Activated T-cell treated with anti-CD3 and anti-CD28 coated beads, Interleukin-2, amount 50 U/mL, for 4 hours (primary cell): ENCODE data around the gene RRP1. TPM values are rescaled to one million over a fixed set of nuclear protein-coding genes. Genes with fewer than 3 reads are reported as not detected.

ENCODE experiments used
- ATAC-seq, 2 donors: fragments of 200-7000 bp; cut with Tn5 transposase; one replicate each; pipeline ENCODE4 v1.10.0; 2021
- DNase-seq: peaks from one replicate; pipeline ENCODE4 v3.0.0-alpha.2; 2020
- H3K27me3 Mint-ChIP-seq: one replicate; pipeline ENCODE4 v1.8.0; 2021; ENCODE audit warnings: low read depth, mixed read lengths
- H3K36me3 Mint-ChIP-seq: one replicate; pipeline ENCODE4 v1.8.0; 2022; ENCODE audit warnings: mixed read lengths; ENCODE audit not compliant: insufficient read depth
- H3K4me1 Mint-ChIP-seq: one replicate; pipeline ENCODE4 v1.8.0; 2021; ENCODE audit warnings: low read depth, mixed read lengths
- H3K4me3 Mint-ChIP-seq: one replicate; pipeline ENCODE4 v1.8.0; 2021; ENCODE audit warnings: mild to moderate bottlenecking, moderate library complexity, mixed read lengths
- H3K9me3 Mint-ChIP-seq: one replicate; pipeline ENCODE4 v1.8.0; 2021; ENCODE audit warnings: mixed read lengths
- total RNA-seq, 3 donors: library from RNA; stranded (reverse); gene quantifications; one replicate each; pipeline ENCODE4 v1.2.1, GENCODE V29; 2021

The RRP1 gene
- 100 to 1,000 TPM; 132 to 139 (median 136) TPM for total RNA-seq

DNA sequence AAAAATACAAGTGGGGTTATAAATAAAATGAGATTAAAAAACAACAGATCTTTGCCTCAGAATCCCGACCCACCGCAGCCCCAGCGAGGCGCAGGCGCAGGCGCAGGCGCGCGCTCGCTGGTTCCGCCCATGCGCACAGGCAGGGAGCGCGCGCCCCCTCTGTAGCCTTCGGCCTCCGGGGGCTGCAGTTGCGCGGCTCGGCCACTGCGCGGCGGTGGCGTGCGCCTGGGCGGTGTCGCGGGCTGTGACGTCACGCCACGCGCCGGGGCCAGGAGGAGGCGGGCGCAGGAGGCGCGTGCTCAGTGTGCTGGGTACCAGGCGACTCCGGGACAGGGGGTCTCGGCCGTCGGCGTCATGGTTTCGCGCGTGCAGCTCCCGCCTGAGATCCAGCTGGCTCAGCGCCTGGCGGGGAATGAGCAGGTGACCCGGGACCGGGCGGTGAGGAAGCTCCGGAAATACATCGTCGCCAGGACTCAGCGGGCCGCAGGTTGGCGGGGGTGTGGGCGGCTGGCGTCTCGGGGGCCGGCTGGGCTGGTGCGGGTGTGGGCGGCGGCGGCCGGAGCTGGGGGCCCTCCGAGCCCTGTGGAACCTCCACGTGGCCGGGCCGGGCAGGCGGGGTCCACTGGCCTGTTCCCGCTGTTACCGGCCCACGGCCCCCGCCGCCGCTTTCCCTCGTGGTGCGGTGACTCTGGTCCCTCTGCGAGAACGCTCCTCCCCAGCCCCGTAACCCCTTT, at the start of gene RRP1:
RRP1 (plus strand) TSS at position 302 of the 734 bp plus-strand sequence; CDS start at position 355, 53 bp downstream.
- ATAC-seq (peak; percentile 91 to 92), DNase-seq (peak; percentile 95)
- Mint-ChIP-seq H3K4me1 (peaks cover 24% of the 10 kb centered on the region), H3K27me3 (no peaks in the 10 kb centered on the region), H3K4me3 (peak within 1 kb of the TSS; percentile 98), H3K36me3 (peaks cover 27% of the 10 kb centered on the region), H3K9me3 (no peaks in the 10 kb centered on the region)

DNA sequence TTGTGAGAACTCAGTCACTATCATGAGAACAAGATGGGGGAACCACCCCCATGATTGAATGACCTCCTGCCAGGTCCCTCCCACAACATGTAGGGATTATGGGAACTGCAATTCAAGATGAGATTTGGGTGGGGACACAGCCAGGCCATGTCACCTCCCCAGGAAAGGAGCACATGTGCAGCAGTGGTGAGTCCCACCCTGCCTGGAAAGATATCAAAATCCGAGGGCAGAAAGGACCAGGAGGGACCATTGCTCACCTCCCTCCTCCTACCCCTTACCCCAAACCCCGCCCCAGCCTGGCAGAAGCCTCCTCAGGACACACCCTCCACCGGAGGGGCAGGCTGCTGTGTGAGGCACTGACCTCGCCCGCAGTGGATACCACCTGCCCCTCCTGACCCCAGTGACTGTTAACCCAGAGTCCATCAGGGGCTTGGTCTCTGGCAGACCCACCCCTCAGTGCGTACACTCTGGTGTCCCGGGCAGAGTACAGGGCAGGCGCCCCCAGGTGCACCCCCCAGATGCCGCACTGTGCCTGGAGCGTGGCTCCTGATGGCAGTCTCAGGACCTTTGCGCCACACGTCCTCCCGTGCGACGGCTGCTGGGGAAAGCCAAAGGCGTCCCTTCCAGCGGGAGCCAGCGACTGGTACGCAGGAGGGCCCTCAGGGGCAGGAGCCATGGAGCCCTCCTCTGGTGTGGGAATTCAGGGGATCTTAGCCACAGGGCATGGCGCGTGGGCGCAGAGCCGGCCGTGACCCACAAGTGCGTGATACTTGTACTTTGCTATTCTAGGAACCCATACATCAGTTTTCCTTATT, 49.5 kb upstream of the RRP1 start:
- Mint-ChIP-seq H3K27me3 (no peaks in the 10 kb centered on the region), H3K4me1 (no peaks in the 10 kb centered on the region), H3K4me3 (no peak overlapping the region), H3K36me3 (peaks cover 3% of the 10 kb centered on the region), H3K9me3 (no peaks in the 10 kb centered on the region)
- ATAC-seq = peak in 1 of 2 donors; percentile 38
- no peak for DNase-seq

DNA sequence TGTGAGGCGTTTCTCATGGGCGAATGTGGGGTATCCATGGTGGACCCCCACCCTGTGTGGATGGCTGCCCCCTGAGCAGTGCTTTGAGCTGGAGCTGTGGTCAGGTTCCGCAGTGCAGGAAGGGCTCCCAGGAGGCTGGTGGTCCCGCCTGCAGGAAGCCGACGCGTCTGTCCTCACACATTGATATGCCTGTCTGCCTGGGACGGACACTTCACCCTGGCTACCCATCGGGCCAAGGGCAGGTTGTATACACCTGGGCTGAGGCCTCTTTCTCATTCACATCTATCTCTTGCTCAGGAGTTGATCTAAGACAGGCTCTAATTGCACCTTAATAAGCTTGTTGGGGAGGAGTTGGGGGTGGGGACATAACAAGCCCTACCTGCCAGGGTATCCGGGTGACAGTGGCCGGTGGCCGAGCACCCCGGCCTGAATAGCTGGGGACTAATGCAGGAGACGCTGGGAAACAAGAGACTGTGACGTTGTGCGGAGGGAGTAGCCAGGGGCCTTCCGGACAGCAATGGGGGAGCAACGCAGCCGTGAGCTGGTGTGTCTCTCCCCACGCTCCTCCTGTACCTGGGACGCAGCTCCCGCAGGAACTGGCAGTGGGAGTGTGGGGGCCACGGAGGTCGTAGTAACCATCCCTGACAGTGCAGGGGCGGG, 48.8 kb upstream of the RRP1 start:
- ATAC-seq (peak in 1 of 2 donors; percentile 25), DNase-seq (no peak)
- Mint-ChIP-seq H3K4me3 (no peak overlapping the region), H3K27me3 (no peaks in the 10 kb centered on the region), H3K36me3 (peaks cover 6% of the 10 kb centered on the region), H3K4me1 (no peaks in the 10 kb centered on the region), H3K9me3 (no peaks in the 10 kb centered on the region)

- Mint-ChIP-seq H3K4me3 (no peak overlapping the region), H3K27me3 (no peaks in the 10 kb centered on the region), H3K9me3 (no peaks in the 10 kb centered on the region), H3K36me3 (peaks cover 7% of the 10 kb centered on the region), H3K4me1 (no peaks in the 10 kb centered on the region)
- ATAC-seq (no peak), DNase-seq (no peak)
These were observed 47.8 kb upstream of the RRP1 start for GRCh38 chr21:43741423-43742096.

GRCh38 chr21:43743947-43744346, 45.4 kb upstream of the RRP1 start:
- no peak for DNase-seq
- no peaks in the 10 kb centered on the region for H3K27me3 Mint-ChIP-seq
- H3K9me3 Mint-ChIP-seq = no peaks in the 10 kb centered on the region
- H3K4me3 Mint-ChIP-seq = no peak overlapping the region
- H3K4me1 Mint-ChIP-seq = no peaks in the 10 kb centered on the region
- ATAC-seq = no peak
- peaks cover 13% of the 10 kb centered on the region for H3K36me3 Mint-ChIP-seq

DNA sequence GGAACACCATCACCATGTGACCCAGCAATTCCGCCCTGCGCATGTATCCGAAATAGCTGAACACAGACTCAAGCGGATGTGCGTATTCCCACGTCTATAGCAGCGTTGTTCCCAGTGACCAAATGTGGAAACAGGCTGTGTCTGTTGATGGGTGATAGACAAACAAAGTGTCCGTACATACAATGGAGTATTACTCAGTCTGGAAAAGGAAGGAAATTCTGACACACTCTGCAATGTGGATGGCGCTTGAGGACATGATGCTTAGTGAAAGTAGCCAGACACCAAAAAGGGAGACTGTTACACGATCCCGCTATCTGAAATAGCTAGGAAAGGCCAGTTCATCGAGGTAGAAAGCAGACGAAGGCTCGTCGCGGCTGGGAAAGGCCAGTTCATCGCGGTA, 44.7 kb upstream of the RRP1 start:
- Mint-ChIP-seq H3K36me3 (peaks cover 18% of the 10 kb centered on the region), H3K4me1 (no peaks in the 10 kb centered on the region), H3K27me3 (no peaks in the 10 kb centered on the region), H3K9me3 (no peaks in the 10 kb centered on the region), H3K4me3 (no peak overlapping the region)
- ATAC-seq (no peak), DNase-seq (no peak)

DNA sequence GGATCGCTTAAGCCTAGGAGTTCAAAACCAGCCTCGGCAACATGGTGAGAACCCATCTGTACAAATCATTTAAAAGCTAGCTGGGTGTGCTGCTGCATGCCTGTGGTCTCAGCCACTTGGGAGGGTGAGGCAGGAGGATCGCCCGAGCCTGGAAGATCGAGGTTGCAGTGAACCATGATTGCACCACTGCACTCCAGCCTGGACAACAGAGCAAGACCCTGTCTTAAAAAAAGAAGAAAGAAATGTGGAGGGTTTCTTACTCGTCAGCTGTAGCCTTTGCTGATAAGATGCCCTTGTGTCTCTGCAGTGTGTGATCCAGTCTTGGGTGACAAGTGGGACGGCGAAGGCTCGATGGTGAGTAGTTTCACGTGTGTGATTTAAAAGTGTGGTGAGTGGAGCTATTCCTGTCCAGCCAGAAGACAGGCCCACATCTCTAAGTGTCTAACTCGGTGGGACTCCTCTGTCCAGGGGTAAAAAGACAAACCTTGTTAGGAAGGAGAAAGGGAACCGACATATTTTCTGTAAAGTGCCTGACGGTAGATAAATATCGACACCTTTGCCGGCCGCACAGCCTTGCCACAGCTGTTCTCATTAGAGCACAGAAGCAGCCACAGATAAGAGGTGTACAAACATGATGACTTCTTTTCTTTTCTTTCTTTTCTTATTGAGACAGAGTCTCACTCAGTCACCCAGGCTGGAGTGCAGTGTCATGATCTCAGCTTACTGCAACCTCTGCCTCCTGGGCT, 43.4 kb upstream of the RRP1 start:
- H3K4me1 Mint-ChIP-seq = no peaks in the 10 kb centered on the region
- H3K27me3 Mint-ChIP-seq = no peaks in the 10 kb centered on the region
- no peaks in the 10 kb centered on the region for H3K9me3 Mint-ChIP-seq
- DNase-seq (no peak), ATAC-seq (no peak)
- H3K36me3 Mint-ChIP-seq = peaks cover 22% of the 10 kb centered on the region
- H3K4me3 Mint-ChIP-seq = no peak overlapping the region

DNA sequence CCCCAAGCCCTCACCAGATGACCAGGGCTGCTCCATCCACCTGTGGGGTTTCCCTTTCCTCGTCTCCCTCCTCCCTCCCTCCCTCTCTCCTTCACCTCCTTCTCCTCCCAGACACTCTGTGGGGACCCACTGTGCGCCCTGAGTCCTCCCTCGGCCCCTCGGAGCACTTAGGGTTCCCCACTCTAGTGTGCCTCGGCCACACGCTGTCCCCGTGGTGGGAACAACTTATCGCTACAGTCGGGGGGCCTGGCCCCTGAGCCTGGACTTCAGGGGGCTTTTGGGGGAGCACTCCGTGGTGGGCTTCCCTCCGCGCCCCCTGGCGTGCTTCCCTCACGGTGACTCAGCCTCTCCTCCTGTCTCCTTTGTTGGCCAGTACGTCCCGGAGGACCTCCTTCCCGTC, 40.8 kb upstream of the RRP1 start:
- H3K9me3 Mint-ChIP-seq = no peaks in the 10 kb centered on the region
- peaks cover 23% of the 10 kb centered on the region for H3K36me3 Mint-ChIP-seq
- H3K4me1 Mint-ChIP-seq = no peaks in the 10 kb centered on the region
- DNase-seq (no peak), ATAC-seq (no peak)
- no peaks in the 10 kb centered on the region for H3K27me3 Mint-ChIP-seq
- H3K4me3 Mint-ChIP-seq = no peak overlapping the region

DNA sequence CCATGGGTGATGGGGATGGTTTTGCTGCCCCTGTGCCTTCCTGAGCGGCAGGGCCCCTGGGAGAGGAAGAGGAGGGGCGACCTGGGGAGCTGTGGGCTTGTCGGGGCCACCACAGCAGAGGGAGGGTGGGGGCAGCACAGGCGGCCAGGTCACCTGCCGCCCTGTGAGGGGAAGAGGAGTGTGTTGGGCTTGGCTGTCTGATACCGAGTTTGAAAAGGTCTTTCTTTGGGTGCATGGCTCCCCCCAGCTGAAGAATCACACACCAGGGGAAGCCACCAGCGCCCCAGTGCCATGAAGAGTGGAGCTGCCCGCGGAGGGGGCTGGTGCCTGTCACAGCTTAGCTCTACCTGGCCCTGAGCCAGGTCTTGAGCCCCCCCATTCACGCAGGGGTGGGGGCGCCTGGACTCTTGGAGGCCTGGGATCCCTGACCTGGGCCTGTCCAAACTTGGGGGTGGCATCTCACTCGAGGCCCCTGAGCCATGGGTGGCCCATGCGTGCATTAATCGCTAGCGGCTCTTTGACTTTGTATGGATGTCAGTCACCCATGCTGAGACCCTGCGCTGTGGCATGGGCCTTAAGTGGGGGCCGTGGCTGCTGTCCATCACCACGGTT, 39.6 kb upstream of the RRP1 start:
- no peak for ATAC-seq

DNA sequence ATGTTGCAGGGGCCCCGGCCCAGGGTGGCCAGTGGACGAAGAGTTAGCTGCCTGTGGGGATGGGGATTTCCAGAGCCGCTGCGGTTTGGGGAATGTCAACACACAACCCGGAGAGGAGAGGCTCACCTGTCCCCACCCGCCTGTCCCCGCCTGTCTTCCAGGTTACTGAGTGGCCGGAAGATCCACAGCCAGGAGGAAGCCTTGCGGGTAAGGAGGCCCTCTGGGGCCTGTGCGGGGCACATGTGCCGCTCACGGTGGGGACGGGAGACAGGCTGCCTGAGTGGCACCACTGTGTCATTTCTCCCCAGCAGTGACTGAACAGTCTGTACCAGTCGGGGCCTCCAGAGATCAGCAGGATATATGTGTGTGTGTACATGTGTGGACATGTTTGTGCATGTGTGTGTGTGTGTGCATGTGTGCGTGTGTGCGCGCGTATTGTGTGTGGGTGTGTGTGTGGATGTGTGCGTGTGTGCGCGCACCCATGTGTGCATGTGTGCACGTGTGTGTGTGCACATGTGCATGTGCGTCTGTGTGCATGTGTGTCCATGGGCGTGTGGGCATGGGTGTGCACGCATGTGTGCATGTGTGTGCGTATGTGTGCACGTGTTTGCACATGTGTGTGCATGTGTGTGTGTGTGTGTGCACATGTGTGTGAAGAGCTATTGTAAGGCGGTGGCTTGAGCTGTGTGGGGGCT, 38.9 kb upstream of the RRP1 start:
- no peak for ATAC-seq
- Mint-ChIP-seq H3K36me3 (peaks cover 24% of the 10 kb centered on the region), H3K27me3 (no peaks in the 10 kb centered on the region), H3K4me1 (no peaks in the 10 kb centered on the region), H3K4me3 (no peak overlapping the region), H3K9me3 (no peaks in the 10 kb centered on the region)
- no peak for DNase-seq

More for the DNA sequence above, 39.6 kb upstream of the RRP1 start:
- H3K27me3 Mint-ChIP-seq = no peaks in the 10 kb centered on the region
- peaks cover 28% of the 10 kb centered on the region for H3K36me3 Mint-ChIP-seq
- no peak overlapping the region for H3K4me3 Mint-ChIP-seq
- no peaks in the 10 kb centered on the region for H3K4me1 Mint-ChIP-seq
- DNase-seq = no peak
- no peaks in the 10 kb centered on the region for H3K9me3 Mint-ChIP-seq

GRCh38 chr21:43751955-43752591, 37.3 kb upstream of the RRP1 start:
- Mint-ChIP-seq H3K36me3 (peaks cover 25% of the 10 kb centered on the region), H3K4me3 (no peak overlapping the region), H3K9me3 (no peaks in the 10 kb centered on the region), H3K4me1 (no peaks in the 10 kb centered on the region), H3K27me3 (no peaks in the 10 kb centered on the region)
- DNase-seq (no peak), ATAC-seq (no peak)

GRCh38 chr21:43752758-43753438, 36.5 kb upstream of the RRP1 start:
- H3K27me3 Mint-ChIP-seq = no peaks in the 10 kb centered on the region
- no peak for DNase-seq
- no peaks in the 10 kb centered on the region for H3K4me1 Mint-ChIP-seq
- peaks cover 19% of the 10 kb centered on the region for H3K36me3 Mint-ChIP-seq
- no peak overlapping the region for H3K4me3 Mint-ChIP-seq
- ATAC-seq = no peak
- no peaks in the 10 kb centered on the region for H3K9me3 Mint-ChIP-seq
